ENCODE results near the gene SMC4.
"Not testable (repeated sequence)": the region's sequence is repeated elsewhere in the genome, so short reads cannot be mapped to it uniquely, and the experiment has no call there.

The SMC4 gene

DNA sequence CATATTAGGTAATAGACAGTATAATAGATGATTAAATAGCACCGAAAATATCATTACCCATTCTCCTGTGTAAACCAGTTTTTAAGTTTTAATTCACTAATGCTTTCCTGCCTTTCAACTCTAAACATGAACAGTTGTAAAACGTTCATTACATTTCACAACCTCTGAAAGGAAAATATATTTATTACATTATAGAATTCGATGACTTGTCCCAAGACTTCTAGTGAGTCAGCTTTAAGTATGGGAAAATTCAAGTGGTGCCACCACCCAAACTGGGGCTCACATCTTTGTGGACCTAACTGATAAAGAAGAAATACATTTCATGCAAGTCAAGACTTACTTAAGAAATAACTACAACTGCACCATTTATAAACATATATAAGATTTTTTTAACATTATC lies 48.1 kb downstream of the SMC4 start:
- no peak overlapping the region for H3K27ac ChIP-seq
- TF ChIP-seq, protein P1, sequence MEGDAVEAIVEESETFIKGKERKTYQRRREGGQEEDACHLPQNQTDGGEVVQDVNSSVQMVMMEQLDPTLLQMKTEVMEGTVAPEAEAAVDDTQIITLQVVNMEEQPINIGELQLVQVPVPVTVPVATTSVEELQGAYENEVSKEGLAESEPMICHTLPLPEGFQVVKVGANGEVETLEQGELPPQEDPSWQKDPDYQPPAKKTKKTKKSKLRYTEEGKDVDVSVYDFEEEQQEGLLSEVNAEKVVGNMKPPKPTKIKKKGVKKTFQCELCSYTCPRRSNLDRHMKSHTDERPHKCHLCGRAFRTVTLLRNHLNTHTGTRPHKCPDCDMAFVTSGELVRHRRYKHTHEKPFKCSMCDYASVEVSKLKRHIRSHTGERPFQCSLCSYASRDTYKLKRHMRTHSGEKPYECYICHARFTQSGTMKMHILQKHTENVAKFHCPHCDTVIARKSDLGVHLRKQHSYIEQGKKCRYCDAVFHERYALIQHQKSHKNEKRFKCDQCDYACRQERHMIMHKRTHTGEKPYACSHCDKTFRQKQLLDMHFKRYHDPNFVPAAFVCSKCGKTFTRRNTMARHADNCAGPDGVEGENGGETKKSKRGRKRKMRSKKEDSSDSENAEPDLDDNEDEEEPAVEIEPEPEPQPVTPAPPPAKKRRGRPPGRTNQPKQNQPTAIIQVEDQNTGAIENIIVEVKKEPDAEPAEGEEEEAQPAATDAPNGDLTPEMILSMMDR (conservative IDR thresholded peaks at IDR 0.05), result no peak
- TF ChIP-seq ZFX (IDR thresholded peaks at IDR 0.05), result no peak

DNA sequence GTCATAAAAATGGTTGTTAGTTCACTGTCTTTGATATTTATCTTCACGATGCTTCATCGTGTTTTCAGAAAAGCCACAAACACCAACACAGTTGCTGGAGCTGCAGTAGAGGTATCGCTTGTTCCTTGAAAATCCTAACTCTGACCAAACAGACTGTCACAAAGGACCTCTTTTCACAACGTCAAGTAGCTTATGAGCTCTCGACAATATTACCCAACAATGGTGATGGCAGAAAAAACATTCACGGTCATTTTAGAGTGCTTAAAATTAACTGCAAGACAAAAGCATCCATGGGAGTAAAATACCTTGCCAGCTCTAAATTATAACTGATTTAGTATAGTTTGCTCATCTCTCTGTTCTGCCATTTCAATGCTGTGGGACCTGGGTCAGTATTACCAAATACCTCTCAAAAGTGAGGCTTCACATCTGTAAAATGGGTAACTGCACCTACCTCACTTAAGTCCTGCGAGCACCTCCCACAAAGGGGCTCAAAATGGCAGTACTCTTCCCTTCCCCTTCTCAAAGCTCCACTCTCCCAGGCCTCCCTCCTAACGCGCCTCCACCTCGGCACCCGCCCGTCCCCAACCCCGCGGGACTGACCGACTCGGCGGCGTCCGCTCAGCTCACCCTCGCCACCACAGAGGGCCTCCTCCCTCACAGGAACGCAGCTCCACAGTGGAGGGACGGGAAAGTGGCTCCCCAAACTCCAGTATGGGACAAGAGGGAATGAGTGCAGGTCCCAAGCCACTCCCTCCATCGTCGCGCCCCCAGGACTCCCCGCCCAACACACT lies 49.6 kb downstream of the SMC4 start:
- no peak; the same call in 1 of the 2 replicates for TF ChIP-seq ZFX (IDR thresholded peaks at IDR 0.05)
- TF ChIP-seq, protein P1 (conservative IDR thresholded peaks at IDR 0.05), result no peak
- peak overlapping the region; percentile 94 for H3K27ac ChIP-seq

DNA sequence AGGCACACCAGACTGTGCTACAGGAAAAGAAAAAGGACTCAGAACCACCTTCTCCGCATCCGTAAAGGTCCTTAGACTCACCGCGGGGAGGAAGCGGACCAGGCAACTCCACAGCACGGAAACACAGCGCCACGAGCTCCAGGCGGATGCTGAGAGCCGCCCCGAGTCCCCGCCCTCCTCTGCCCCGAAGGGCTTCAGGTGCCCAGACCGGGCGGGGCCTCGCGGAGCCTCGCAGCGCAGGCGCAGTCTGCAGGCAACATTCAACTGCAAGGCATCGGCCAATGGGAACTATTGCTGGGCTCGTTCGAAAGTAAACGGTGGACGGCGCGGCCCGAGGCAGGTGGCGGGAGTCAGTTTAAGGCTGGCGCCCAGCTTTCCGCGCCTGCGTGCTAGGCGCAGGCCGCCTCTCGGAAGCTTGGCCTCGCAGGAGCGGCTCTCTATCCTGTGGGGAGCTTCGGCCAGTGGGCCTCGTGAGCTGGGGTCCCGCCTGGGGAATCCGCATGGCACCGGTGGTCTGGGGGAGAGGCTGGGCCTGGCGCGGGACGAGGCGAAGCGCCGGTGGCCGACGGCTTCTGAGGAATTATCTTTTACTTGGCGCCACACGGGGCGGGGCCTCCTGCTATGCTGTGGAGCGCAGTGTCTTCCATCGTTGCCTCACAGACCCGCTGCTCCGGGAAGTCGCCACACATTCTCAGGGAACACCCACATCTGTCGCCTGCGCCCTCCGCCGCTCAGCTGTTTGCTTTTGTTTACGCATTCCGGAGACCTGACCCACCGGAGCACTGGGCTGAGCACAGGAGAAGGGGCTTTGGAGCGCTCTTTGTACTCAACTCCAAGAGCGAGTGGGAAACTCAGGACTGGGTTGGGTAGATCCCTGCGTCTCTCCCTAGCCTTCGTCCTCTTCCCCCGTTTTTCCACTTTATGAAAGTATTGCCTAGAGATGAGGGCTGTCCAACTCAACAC lies 50.5 kb downstream of the SMC4 start, which contains the start of gene TRIM59:
TSS of gene TRIM59 (minus strand) at position 151 of the 963 bp plus-strand sequence. CDS start 10,603 bp downstream, outside the sequence.
- H3K27ac ChIP-seq, result peak within 1 kb of the TSS; percentile 94
- no peak for TF ChIP-seq ZFX (IDR thresholded peaks at IDR 0.05)
- TF ChIP-seq, protein P1 (conservative IDR thresholded peaks at IDR 0.05), result no peak; the same call in 1 of the 2 replicates

DNA sequence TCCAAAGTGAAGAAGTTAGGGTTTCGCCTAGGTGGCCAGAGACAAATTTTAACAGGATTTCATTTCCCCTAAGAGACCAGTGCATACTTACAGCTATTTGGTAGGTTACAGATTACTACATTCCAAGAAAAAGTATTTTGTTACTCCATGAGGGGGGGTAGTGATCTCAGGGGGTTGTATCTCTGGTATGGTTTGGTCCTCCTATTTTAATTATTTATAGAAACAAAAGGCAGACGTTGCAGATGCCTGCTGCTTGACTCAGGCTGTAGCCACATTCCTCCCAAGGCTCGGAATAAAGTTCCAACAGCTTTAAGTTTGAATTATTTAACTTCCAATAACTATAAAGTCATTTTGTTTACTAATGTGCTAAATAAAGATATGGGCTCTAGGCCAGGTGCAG lies 51.4 kb downstream of the SMC4 start:
- no peak overlapping the region for H3K27ac ChIP-seq
- TF ChIP-seq, protein P1 (conservative IDR thresholded peaks at IDR 0.05), result no peak
- TF ChIP-seq ZFX (IDR thresholded peaks at IDR 0.05), result no peak

DNA sequence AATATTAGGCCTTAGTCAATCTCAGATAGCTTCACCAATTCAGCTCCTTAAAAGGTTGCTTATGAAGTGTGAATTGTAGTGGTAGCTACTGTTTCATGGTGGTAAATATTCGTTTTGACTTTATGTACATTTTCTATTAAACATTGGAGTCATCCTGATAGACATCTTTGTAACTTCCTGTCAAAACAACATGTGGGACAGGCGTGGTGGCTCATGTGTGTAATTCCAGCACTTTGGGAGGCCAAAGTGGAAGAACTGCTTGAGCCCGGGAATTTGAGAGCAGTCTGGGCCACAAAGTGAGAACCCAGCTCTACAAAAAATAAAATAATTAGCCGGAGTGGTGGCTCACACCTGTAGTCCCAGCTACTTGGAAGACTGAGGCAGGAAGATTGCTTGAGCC lies 52.2 kb downstream of the SMC4 start:
- TF ChIP-seq ZFX (IDR thresholded peaks at IDR 0.05), result no peak
- TF ChIP-seq, protein P1 (conservative IDR thresholded peaks at IDR 0.05), result no peak
- H3K27ac ChIP-seq, result no peak overlapping the region

DNA sequence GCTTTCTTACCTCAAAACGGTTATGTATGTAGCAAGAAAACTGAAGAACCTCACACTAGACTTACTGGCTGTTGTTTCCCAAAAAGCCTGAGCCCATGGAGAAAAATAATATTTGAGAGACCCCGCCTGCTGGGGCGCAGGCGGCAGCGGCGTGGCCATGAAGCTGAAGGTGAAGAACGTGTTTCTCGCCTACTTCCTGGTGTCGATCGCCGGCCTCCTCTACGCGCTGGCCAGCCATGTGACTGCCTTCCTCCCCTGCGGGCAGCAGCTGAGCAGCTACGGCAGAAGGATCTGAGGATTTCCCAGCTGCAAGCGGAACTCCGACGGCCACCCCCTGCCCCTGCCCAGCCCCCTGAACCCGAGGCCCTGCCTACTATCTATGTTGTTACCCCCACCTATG lies 52.8 kb downstream of the SMC4 start:
- not testable (repeated sequence) for H3K27ac ChIP-seq

DNA sequence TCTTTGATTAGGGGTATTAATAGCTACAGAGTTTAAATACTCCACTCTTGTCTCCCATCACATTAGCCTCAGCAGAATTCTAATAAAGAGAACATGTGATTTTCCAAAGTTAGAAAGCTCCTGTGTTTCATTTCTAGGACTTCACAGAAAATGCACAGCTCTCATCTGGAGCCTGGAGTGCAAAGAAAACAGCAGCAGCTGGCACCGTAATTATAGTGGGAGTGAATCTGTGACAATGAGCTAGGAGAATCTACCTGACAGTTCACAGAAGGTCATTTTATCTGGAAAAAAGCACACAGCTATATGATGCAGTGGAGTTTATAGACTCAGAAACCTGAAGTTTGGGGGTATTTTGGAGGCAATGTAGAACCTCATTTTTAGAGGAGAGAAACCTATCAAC lies 55.5 kb downstream of the SMC4 start:
- TF ChIP-seq, protein P1 (conservative IDR thresholded peaks at IDR 0.05), result no peak
- no peak for TF ChIP-seq ZFX (IDR thresholded peaks at IDR 0.05)
- H3K27ac ChIP-seq, result no peak overlapping the region

Data from C4-2B (cell line).